Activated CD4-positive, CD25-positive, alpha-beta regulatory T cell treated with anti-CD3 and anti-CD28 coated beads, Interleukin-2, amount 50 U/mL, for 16 hours (primary cell): ENCODE measurements around the gene MOK.
A peak's percentile ranks its signal among the peaks of the same experiment; 100 is the strongest.
"Not testable (repeated sequence)": the region's sequence is repeated elsewhere in the genome, so short reads cannot be mapped to it uniquely, and the experiment has no call there.

Experiments
- DNase-seq: peaks from one replicate; pipeline ENCODE4 v3.0.0-alpha.2; 2020; ENCODE audit warnings: low read depth, low spot score

Gene MOK

GRCh38 chr14:102249041-102249440, 55.9 kb downstream of the MOK start:
- no peak for DNase-seq

- no peak for DNase-seq
Observed at GRCh38 chr14:102248121-102248520, 56.8 kb downstream of the MOK start.

GRCh38 chr14:102246071-102246470, 58.9 kb downstream of the MOK start:
- DNase-seq: no peak

DNA sequence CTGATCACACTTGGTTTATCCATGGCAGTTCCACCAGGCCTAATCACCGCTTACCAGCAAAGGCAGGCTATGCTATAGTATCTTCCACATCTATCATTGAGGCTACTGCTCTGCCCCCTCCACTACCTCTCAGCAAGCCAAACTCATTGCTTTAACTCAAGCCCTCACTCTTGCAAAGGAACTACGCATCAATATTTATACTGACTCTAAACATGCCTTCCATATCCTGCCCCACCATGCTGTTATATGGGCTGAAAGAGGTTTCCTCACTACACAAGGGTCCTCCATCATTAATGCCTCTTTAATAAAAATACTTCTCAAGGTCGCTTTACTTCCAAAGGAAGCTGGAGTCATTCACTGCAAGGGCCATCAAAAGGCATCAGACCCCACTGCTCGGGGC, 61.2 kb downstream of the MOK start:
- DNase-seq: not testable (repeated sequence)

DNA sequence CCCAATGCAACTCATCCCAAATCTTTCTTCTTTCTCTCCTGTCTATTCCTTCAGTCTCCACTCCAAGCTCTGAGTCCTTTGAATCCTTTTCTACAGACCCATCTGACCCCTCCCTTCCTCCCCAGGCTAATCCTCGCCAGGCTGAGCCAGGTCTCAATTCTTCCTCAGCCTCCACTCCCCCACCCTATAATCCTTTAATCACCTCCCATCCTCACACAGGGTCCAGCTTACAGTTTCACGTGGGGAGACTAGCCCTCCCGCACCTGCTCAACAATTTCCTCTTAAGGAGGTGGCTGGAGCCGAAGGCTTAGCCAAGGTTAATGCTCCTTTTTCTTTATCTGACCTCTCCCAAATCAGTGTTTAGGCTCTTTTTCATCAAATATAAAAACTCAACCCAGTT, 63.8 kb downstream of the MOK start:
- no peak for DNase-seq

GRCh38 chr14:102240481-102240880, 64.5 kb downstream of the MOK start:
- not testable (repeated sequence) for DNase-seq

DNA sequence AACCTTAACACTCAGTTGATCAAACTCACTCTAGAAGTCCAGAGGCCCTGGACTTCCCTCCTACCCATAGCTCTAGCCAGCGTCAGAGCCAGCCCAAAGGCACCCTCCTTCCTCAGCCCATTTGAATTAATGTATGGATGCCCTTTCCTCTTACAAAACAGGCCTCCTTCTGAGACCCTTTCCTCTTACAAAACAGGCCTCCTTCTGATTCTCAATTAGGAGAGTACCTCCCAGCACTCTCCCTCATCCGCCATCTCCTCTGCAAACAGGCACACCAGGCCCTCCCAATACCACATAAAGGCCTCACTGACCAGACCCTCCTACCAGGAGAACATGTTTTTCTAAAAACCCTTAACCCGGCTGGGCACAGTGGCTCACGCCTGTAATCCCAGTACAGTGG, 65.7 kb downstream of the MOK start:
- no peak for DNase-seq

DNA sequence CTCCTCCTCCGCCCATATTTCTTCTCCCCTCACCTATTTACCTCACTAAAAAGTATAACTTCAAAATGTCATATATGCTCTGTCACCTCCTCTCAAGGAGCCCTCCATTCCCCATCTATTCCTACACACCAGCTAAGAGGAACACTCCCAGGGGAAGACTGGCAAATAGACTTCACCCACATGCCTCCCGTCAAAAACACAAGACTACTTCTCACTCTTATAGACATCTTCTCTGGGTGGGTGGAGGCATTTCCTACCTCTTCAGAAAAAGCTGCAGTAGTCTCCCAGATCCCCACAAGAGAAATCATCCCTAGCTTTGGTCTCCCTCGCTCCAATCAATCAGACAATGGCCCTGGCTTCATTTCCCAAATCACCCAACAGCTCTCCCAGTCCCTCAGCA, 66.2 kb downstream of the MOK start:
- DNase-seq: no peak

DNA sequence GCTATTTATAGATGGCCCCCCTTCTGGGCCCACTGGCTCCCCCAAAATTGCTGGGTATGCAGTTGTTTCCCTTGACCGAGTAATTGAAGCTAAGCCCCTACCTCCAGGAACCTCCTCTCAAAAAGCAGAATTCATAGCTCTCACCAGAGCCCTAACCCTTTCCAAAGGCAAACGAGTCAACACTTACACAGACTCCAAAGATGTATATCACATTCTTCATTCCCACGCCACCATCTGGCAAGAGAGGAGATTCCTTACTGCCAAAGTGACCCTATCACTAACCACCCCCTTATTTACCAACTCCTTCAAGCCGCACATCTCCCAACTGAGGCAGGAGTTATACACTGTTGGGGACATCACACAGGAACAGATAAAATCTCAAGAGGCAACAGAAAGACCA, 66.8 kb downstream of the MOK start:
- no peak for DNase-seq

- DNase-seq: no peak
Observed at GRCh38 chr14:102236026-102236425, 68.9 kb downstream of the MOK start.

GRCh38 chr14:102235275-102235897, 69.6 kb downstream of the MOK start:
- peak; percentile 50 for DNase-seq

DNA sequence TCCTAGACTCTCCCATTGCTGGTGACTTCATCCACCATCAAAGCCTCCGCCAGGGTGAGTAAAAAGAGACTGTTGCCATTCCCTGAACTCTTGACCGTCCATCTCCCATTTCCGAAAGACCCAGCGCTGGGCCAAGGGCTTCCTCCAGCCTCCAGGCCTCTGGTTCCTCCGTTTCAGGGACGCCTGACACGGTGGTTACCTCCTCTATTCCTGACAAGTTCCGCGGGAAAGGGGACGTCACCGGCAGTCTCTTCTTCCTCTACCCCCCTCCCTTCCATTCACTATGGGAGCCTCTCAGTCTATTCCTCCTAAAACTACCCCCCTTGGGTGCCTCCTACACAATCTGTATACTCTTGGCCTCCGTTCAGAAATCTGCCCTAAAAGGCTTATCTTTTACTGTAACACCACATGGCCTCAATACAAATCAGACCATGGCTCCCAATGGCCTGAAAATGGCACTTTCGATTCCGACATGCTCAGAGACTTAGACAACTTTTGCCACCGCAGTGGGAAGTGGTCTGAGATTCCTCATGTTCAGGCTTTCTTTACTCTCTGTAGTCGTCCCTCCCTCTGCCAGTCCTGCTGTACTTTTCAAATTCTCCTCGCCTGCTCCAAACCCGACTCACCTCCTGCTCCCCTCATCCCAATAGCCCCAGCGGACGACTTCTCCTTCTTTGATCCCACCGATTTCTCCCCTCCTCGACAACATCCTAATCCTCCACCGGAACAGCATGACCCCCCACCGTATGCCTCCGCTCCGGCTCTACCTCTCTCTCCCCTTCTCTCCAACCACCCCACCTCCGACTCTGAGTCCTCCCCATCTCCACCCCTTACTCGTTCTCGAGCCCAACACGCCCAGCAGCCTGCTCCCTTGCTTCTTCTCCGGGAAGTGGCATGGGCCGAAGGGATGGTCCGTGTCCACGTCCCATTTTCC, 70.4 kb downstream of the MOK start:
- no peak for DNase-seq

DNA sequence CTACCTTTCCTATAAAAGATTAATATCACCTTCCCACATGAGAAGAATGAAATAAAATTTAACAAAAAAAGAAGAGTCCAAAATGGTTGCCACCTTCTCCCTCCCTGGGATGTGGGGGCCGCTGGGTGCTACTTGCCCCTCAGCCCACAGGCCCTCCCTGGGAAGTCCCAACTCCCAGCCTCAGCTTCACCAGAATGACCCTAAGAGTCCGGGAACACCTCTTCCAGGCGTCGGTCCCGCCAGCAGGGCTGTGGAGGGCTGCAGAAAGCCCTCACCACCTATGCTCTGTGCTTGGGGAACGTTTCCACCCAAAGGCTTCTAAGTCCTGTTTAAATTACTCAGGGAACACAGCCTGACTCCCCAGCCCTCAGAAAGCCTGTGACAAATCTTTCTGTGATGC, 71.9 kb downstream of the MOK start:
- no peak for DNase-seq

- DNase-seq: no peak
Observed at GRCh38 chr14:102232348-102232625, 72.7 kb downstream of the MOK start.

GRCh38 chr14:102231476-102232347, 73.3 kb downstream of the MOK start:
- no peak for DNase-seq

DNA sequence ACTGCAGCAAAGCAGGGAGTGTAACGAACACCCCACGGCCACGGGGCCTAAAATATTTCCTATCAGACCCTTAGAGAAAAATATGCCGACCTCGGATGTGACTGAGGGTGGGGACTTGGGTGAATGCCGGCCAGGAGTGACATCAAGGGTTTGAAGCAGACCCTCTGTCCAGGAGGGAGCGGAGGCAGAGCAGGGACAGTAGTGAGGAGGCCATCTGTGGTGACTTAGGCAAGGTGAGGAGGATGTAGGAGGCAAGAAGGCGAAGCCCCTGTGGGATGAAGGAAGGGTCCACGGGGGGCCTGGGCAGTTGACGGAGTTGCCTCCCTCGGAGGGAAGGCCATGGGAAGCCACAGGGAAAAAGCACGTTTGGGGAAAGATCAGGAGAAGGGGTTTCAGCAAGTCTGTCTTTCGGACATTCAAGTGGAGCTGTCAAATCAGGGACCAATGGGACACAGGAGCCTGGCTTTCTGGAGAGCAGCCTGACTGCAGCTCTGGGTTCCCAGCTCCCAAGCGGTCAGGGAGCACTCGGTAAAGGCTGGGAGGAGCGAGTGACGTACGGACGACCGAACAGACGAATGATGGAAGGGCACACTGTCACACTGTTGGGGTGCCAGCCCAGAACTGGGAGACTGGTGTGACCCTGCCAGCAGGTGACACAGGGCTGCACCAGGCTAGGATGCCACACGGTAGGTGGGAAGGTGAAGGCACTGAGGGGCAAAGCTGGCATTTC, 74.3 kb downstream of the MOK start:
- no peak for DNase-seq

DNA sequence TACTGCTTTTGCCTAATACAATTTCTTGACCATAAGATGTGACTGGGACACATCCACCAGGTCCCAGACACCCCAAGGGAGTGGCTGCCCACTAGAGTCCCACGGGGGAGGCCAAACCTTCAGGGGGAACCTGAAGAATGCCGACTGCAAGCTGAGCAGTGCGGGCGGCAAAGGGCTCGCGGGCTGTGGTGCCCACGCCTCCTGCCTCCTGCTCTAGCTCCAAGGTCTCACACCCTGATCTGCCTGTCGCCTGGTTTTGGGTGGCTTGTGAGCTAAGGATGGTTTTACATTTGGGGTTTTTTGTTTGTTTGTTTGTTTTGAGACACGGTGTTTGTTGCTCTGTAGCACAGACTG, 75.2 kb downstream of the MOK start:
- no peak for DNase-seq

DNA sequence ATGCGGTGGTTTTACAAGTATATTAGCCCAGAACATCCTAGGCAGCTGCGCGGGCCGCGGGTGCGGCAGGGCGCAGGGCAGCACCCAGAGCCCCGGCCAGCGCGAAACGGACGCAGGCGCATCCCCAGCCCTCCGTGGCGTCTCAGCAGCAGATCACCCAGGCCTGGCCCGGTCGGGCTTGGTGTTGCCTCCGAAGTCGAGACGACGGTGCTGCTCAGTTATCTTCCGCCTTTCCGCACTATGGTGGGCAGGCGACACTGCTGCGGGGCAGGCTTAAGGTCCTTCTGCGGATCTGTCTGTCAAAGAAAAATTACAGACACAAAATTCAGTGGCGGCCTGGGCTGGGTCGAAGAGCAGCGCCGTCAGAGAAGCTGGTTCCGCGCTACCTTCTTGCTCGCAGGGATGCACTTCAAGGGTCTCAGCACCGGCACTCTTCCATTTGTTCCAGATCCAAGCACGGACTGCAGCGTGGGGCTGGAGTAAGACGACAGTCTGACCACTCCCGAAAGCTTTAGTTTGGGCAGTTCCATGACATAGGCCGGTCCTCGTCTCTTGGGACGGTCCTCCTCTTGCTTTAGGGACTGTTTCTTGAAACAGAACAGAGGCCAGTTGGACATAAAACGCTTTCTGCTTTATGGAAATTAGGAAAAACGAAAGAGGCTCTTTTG, 75.8 kb downstream of the MOK start:
- DNase-seq: no peak

DNA sequence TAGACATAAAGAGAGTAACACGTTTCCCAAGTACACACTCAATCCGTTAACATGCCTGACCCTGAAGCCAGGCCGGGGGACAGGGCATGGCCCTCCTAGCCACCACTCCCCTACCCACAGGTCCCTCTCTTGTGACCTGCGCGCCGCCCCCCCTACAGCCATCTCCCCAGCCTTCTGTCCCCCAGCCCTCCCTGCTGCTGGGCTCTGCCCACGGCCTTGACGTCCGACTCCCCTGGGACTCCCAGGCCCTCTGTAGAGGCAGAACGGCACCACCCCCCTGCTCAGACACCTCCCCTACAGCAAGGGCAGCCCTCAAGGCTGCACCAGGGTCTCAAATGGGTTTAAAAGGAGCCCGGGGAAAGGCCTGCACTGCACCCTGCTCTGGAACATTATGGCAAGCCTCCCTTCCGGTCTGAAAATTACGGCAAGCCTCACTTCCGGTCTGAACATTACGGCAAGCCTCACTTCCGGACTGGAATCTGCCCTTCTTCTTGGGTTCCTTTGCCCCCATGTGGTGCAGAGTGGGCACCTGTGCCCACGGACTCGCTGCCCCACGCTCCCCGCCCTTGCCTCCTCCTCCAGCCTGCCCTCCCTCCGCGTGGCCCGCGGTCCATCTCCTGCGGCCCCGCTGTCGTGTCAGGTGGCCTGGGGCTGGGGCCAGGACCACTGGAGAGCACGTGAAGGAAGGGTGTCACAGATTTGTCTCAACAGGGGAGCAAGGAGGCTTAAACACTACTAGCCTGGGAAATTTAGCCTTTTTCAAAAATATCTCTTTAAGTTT, 77.6 kb downstream of the MOK start:
- DNase-seq: no peak

- no peak for DNase-seq
Observed at GRCh38 chr14:102226356-102227125, 78.4 kb downstream of the MOK start.
